ENCODE measurements around the gene NMU.

DNA sequence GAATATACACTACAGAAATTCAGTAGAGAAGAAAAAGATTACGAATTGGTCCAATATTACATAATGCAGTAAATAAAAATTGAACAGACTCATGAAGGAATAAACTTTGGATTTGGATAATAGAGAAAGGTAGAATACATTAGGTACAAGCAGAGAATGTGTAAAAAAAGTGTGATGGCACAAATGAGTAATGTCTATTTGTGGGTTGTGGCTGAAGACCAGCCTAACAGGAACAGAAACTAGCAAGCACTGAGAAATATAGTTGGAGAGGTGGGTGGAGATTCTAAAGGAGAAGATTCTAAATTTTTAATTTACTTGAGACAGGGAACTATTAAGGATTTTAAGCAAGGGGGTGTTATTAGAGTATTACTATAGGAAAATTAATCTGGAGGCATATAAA lies 74.2 kb downstream of the NMU start:
- TF ChIP-seq POLR2A (IDR thresholded peaks at IDR 0.05) = no peak
- TF ChIP-seq, protein P1, sequence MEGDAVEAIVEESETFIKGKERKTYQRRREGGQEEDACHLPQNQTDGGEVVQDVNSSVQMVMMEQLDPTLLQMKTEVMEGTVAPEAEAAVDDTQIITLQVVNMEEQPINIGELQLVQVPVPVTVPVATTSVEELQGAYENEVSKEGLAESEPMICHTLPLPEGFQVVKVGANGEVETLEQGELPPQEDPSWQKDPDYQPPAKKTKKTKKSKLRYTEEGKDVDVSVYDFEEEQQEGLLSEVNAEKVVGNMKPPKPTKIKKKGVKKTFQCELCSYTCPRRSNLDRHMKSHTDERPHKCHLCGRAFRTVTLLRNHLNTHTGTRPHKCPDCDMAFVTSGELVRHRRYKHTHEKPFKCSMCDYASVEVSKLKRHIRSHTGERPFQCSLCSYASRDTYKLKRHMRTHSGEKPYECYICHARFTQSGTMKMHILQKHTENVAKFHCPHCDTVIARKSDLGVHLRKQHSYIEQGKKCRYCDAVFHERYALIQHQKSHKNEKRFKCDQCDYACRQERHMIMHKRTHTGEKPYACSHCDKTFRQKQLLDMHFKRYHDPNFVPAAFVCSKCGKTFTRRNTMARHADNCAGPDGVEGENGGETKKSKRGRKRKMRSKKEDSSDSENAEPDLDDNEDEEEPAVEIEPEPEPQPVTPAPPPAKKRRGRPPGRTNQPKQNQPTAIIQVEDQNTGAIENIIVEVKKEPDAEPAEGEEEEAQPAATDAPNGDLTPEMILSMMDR (IDR thresholded peaks at IDR 0.05) = no peak
